B cell (primary cell): ENCODE data around the gene MAP3K9. TPM values are rescaled to one million over a fixed set of nuclear protein-coding genes. Genes with fewer than 3 reads are reported as not detected.

Experiments
- ATAC-seq: fragments of 200-7000 bp; cut with Tn5 transposase; one replicate; pipeline ENCODE4 v1.10.0; 2021; ENCODE audit warnings: low read depth, mild to moderate bottlenecking, moderate number of reproducible peaks, moderate library complexity
- CTCF ChIA-PET: fragments of 350-600 bp; sonication (Branson Sonifier 250); formaldehyde crosslinking; loops from one replicate; lab custom pipeline; 2021; ENCODE audit warnings: antibody characterized with exemption, inconsistent platforms; lab: Charles Lee
- POLR2A ChIA-PET: fragments of 350-600 bp; sonication (Branson Sonifier 250); formaldehyde crosslinking; loops from one replicate; lab custom pipeline; 2021; ENCODE audit warnings: antibody characterized with exemption; lab: Charles Lee
- DNase-seq: peaks from one replicate; pipeline ENCODE4 v3.0.0; 2013
- H2AFZ ChIP-seq: 2 replicates; pipeline ENCODE4 v1.6.1; 2012; ENCODE audit warnings: mild to moderate bottlenecking, low read depth, low read length; ENCODE audit not compliant: insufficient read depth, poor library complexity, severe bottlenecking
- H3K27ac ChIP-seq, 2 donors: 1 replicate in 1 of 2; 2 replicates in 1 of 2; pipeline ENCODE4 v1.5.1; 2012 to 2013; ENCODE audit warnings: low read length in 2 of 2, mild to moderate bottlenecking in 2 of 2, moderate library complexity in 1 of 2
- H3K27me3 ChIP-seq, 4 experiments: fragments of 200-600 bp in 1 of 4; sonication (generic) in 1 of 4; replicated peaks in 1 of 4; 1 replicate in 2 of 4; 2 replicates in 2 of 4; pipeline versions ENCODE4 v1.6.1 to v1.7.0; 2013 to 2016; ENCODE audit warnings: low read length in 3 of 4, mild to moderate bottlenecking in 2 of 4, mixed read lengths in 1 of 4, moderate library complexity in 1 of 4; ENCODE audit not compliant: insufficient read depth in 4 of 4, control insufficient read depth in 3 of 4; ENCODE audit errors: control extremely low read depth in 1 of 4
- H3K36me3 ChIP-seq, 2 experiments: replicated peaks in 1 of 2; 1 replicate in 1 of 2; 2 replicates in 1 of 2; pipeline versions ENCODE4 v1.6.1 to v1.7.1; 2013; ENCODE audit warnings: low read length in 1 of 2; ENCODE audit not compliant: insufficient read depth in 2 of 2, control insufficient read depth in 1 of 2; ENCODE audit errors: control extremely low read depth in 1 of 2, extremely low read depth in 1 of 2
- H3K4me1 ChIP-seq, 2 donors: fragments of 200-600 bp in 1 of 2; sonication (generic) in 1 of 2; 1 replicate in 1 of 2; 2 replicates in 1 of 2; pipeline versions ENCODE4 v1.5.1 to v1.6.1; 2013 to 2017; ENCODE audit warnings: low read length in 2 of 2; ENCODE audit not compliant: control insufficient read depth in 2 of 2, insufficient read depth in 2 of 2
- H3K4me2 ChIP-seq: replicated peaks from 2 replicates; pipeline ENCODE3; 2012; ENCODE audit warnings: mild to moderate bottlenecking, low read depth, low read length; ENCODE audit not compliant: poor library complexity, severe bottlenecking
- H3K4me3 ChIP-seq, 5 experiments: fragments of 200-600 bp in 1 of 5; sonication (generic) in 1 of 5; 1 replicate in 3 of 5; 2 replicates in 2 of 5; pipeline versions ENCODE4 v1.5.1 to v1.7.0; 2011 to 2016; ENCODE audit warnings: low read length in 4 of 5, mild to moderate bottlenecking in 4 of 5, low read depth in 2 of 5, control low read depth in 1 of 5, moderate library complexity in 1 of 5; ENCODE audit not compliant: insufficient read depth in 1 of 5; ENCODE audit errors: control extremely low read depth in 1 of 5, extremely low read depth in 1 of 5
- H3K79me2 ChIP-seq: fragments of 200-600 bp; sonication (generic); one replicate; pipeline ENCODE4 v1.6.0; 2016; ENCODE audit warnings: low read length; ENCODE audit not compliant: control insufficient read depth, insufficient read depth
- H3K9ac ChIP-seq: fragments of 200-600 bp; sonication (generic); 2 replicates; pipeline ENCODE4 v1.6.1; 2017; ENCODE audit warnings: mild to moderate bottlenecking, low read length, moderate library complexity
- H3K9me3 ChIP-seq, 3 donors: one replicate each; pipeline versions ENCODE4 v1.6.1 to v1.7.1; 2013; ENCODE audit warnings: low read length in 2 of 3; ENCODE audit not compliant: control insufficient read depth in 2 of 3, insufficient read depth in 1 of 3; ENCODE audit errors: control extremely low read depth in 1 of 3
- H4K20me1 ChIP-seq: 2 replicates; pipeline ENCODE4 v1.6.0; 2012; ENCODE audit warnings: mild to moderate bottlenecking, low read length; ENCODE audit not compliant: insufficient read depth, control insufficient read depth, poor library complexity, severe bottlenecking
- H3K27ac Mint-ChIP-seq: one replicate; pipeline ENCODE4 v1.8.0; 2021; ENCODE audit warnings: mixed read lengths
- H3K27me3 Mint-ChIP-seq: one replicate; pipeline ENCODE4 v1.8.0; 2021; ENCODE audit warnings: mixed read lengths
- H3K4me1 Mint-ChIP-seq: one replicate; pipeline ENCODE4 v1.8.0; 2021; ENCODE audit warnings: mixed read lengths
- H3K4me3 Mint-ChIP-seq: one replicate; pipeline ENCODE4 v1.8.0; 2021; ENCODE audit warnings: mixed read lengths
- H3K9me3 Mint-ChIP-seq: one replicate; pipeline ENCODE4 v1.8.0; 2022; ENCODE audit warnings: mixed read lengths; ENCODE audit not compliant: insufficient read depth
- EZH2 ChIP-seq: IDR thresholded peaks from 2 replicates; pipeline ENCODE4 v1.6.1; 2012; ENCODE audit warnings: borderline replicate concordance, low read depth, mild to moderate bottlenecking, moderate library complexity, low read length; ENCODE audit not compliant: insufficient read depth, poor library complexity, severe bottlenecking
- WGBS: methylation state at CpG from one replicate; pipeline ENCODE4 v1.1.5; 2013; ENCODE audit warnings: missing lambda C conversion rate; ENCODE audit not compliant: insufficient coverage; 5-methylcytosine and 5-hydroxymethylcytosine counted together
- intact Hi-C: fragments of 100-400 bp; cut with micrococcal nuclease; formaldehyde crosslinking; loops from one replicate; pipeline ENCODE4 v1.10.0; 2022
- polyA plus RNA-seq: library from polyadenylated mRNA; depleted of rRNA; stranded (reverse); fragments of >200 nt; gene quantifications from 2 replicates; pipeline ENCODE4 v1.2.3, GENCODE V29; 2012
- total RNA-seq, 2 donors: library from RNA; stranded (reverse); fragments of 120-200 nt in 1 of 2; gene quantifications; 1 replicate in 1 of 2; 2 replicates in 1 of 2; pipeline versions ENCODE4 v1.2.3 to v1.2.4, GENCODE V29; 2013 to 2022
- TF ChIP-seq, protein P1 (sequence below): fragments of 200-600 bp; IDR thresholded peaks from one replicate; pipeline ENCODE4 v1.8.0; 2022; ENCODE audit warnings: antibody characterized with exemption, mild to moderate bottlenecking

Gene MAP3K9
- total and polyA plus RNA-seq, 2 donors (not counting 1 experiment from before 2014, with no cell fraction given), result 4.7 to 20.2 TPM

DNA sequence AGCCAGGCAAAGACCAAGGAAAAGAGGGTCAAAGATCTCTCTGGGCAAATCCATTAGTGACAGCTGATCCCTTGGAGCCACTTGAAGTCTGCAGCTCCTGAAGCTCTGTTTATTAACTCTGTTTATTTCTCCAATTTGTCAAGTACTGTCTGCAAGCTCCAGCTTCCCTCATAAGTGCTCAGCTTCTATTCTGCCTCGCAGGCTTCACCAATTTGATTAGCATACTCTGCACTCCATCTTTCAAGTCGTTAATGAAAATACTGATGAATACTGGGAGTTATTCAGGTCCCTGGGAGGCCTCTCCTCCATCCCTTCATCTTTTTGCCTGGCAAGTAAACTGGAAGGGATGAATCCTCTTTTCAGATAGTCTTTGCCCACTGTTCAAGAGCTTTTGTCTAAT, 113.3 kb downstream of the MAP3K9 start:
- ChIA-PET POLR2A (no interaction called here), CTCF (interaction anchor here (0.6 kb wide), 1 partner anchor 70 kb away, joined by 3 read pairs; no protein-coding TSS in a partner anchor)
- no peaks in the 10 kb centered on the region for H3K36me3 ChIP-seq
- no peaks in the 10 kb centered on the region for H3K4me1 ChIP-seq
- Mint-ChIP-seq H3K27me3 (no peaks in the 10 kb centered on the region), H3K4me1 (no peaks in the 10 kb centered on the region), H3K9me3 (no peaks in the 10 kb centered on the region), H3K27ac (no peak overlapping the region), H3K4me3 (no peak overlapping the region)
- H3K9ac ChIP-seq, result no peak overlapping the region
- intact Hi-C loops, result no loop called here
- H3K4me2 ChIP-seq, result no peak overlapping the region
- H3K27ac ChIP-seq, result no peak overlapping the region
- no peak overlapping the region for H2AFZ ChIP-seq
- DNase-seq (no peak), ATAC-seq (no peak)
- no peaks in the 10 kb centered on the region for H4K20me1 ChIP-seq
- no peaks in the 10 kb centered on the region for H3K79me2 ChIP-seq
- H3K9me3 ChIP-seq, result no peaks in the 10 kb centered on the region
- WGBS, result no CpG with 5 or more reads among the region's 2 CpGs
- no peak overlapping the region for H3K4me3 ChIP-seq
- H3K27me3 ChIP-seq, result no peaks in the 10 kb centered on the region
- no peak for TF ChIP-seq EZH2
- TF ChIP-seq, protein P1, sequence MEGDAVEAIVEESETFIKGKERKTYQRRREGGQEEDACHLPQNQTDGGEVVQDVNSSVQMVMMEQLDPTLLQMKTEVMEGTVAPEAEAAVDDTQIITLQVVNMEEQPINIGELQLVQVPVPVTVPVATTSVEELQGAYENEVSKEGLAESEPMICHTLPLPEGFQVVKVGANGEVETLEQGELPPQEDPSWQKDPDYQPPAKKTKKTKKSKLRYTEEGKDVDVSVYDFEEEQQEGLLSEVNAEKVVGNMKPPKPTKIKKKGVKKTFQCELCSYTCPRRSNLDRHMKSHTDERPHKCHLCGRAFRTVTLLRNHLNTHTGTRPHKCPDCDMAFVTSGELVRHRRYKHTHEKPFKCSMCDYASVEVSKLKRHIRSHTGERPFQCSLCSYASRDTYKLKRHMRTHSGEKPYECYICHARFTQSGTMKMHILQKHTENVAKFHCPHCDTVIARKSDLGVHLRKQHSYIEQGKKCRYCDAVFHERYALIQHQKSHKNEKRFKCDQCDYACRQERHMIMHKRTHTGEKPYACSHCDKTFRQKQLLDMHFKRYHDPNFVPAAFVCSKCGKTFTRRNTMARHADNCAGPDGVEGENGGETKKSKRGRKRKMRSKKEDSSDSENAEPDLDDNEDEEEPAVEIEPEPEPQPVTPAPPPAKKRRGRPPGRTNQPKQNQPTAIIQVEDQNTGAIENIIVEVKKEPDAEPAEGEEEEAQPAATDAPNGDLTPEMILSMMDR, result no peak

DNA sequence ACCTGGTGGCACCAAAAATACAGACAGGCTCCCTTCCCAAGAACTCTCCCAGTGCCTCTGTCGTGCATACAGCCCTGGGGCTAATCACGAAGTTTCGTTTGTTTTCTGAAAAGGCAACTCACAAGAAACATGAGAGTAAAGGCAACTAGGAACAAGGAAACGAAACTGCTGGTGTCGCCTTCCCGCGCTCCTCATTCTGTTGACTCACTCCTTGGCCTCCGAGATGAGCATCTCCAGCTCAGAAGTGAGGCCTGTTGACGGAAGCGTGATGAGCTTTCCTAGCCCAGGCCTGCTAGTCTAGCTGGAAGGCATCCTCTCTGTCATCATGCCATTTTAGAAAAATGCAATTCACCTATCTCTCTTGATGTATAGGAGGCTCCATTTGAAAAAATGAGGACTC, 117.1 kb downstream of the MAP3K9 start:
- DNase-seq, result no peak
- no peaks in the 10 kb centered on the region for H3K79me2 ChIP-seq
- H3K4me2 ChIP-seq, result no peak overlapping the region
- WGBS, result 93% methylated on average over 9 of the region's 10 CpGs
- H3K4me3 ChIP-seq, result no peak overlapping the region
- no peaks in the 10 kb centered on the region for H3K36me3 ChIP-seq
- ChIA-PET POLR2A (no interaction called here), CTCF (no interaction called here)
- no peak for ATAC-seq
- no peak overlapping the region for H3K27ac Mint-ChIP-seq
- no peaks in the 10 kb centered on the region for H3K27me3 ChIP-seq
- H3K9me3 ChIP-seq, result no peaks in the 10 kb centered on the region
- no peak overlapping the region for H3K27ac ChIP-seq
- H3K4me3 Mint-ChIP-seq, result no peak overlapping the region
- no peak overlapping the region for H2AFZ ChIP-seq
- H3K9me3 Mint-ChIP-seq, result no peaks in the 10 kb centered on the region
- H3K27me3 Mint-ChIP-seq, result no peaks in the 10 kb centered on the region
- no peaks in the 10 kb centered on the region for H3K4me1 Mint-ChIP-seq
- H3K4me1 ChIP-seq, result no peaks in the 10 kb centered on the region
- no peak overlapping the region for H3K9ac ChIP-seq
- H4K20me1 ChIP-seq, result no peaks in the 10 kb centered on the region
- intact Hi-C loops, result no loop called here
- no peak for TF ChIP-seq EZH2
- TF ChIP-seq, protein P1, result no peak
